MV-4-11 (cell line): ENCODE results near the gene ITPRID1.

Experiments
- DNase-seq: peaks from one replicate; lab custom pipeline; 2025; lab: John Stamatoyannopoulos, UW

ITPRID1 gene

GRCh38 chr7:31695859-31696614 lies 182.1 kb downstream of the ITPRID1 start:
- DNase-seq, result peak; percentile 20

GRCh38 chr7:31699050-31699449 lies 185.2 kb downstream of the ITPRID1 start:
- no peak for DNase-seq

DNA sequence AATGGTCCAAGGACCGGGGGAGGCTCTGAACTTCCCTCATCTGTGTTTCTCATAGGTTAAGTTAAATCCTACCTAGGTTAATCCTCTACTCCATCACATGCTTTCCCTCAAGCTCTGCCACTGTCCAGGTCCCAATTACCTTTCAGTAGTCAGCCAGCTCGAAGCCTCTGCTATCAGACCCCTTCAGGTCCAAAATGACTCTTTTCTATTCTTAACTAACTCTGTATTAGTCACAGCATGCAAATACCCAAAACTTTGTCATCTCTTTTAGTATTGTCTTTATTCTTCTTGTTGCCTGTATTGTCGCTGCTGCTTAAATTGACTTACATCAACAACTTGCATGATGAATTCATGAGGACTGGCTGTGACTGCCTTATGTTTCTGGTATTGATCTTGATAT lies 188.5 kb downstream of the ITPRID1 start:
- DNase-seq, result no peak

GRCh38 chr7:31705377-31705776 lies 191.5 kb downstream of the ITPRID1 start:
- DNase-seq, result no peak

- no peak for DNase-seq
Observed at GRCh38 chr7:31707089-31707488, 193.2 kb downstream of the ITPRID1 start.
